Bladder microvascular endothelial cell (primary cell): ENCODE data around the gene PRLHR. TPM values are rescaled to one million over a fixed set of nuclear protein-coding genes. Genes with fewer than 3 reads are reported as not detected.

Experiments used
- total RNA-seq: library from RNA; depleted of rRNA; stranded (reverse); fragments of >200 nt; gene quantifications from 2 replicates; pipeline ENCODE4 v1.2.3, GENCODE V29; 2014

Gene PRLHR
- total RNA-seq = not detected in 2 replicates

DNA sequence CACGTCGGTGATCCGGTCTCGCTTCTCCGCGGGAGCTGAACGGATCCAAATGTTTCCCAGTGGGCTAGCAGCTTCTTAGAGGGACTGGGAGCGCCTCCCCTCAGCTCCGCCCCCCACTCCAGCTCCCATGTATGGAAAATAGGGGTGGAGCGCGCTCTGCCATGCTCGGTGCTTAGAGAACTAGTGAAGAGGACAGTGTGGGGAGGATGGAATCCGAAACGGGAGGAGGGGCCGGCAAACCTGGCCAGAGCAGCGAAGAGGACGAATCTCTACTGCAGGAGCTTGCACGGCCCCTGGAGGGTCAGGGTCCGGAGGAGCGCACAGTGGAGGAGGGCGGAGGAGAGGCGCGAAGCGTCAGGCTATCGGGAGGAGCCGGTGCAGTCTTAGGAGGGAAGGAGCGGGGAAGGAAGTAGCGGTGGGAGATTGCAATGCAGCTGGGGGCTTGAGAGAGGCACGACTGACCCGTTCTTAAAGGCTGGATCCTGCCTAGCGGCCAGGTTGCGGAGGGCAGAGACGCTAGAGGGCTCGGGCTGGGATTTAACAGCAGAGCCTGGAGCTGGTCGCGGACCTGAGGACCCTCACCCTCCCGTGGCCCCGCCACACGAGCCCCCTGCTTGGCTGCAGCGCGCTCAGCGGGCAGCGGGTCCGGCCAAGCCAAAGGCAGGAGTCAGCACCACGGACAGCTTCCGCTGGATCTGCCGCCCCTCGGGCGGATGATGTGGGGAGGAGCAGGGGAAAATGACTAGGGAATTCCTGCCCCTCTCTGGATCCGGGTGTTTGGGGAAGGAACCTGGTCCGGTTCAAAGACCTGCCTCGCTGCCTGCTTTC is at the start of gene PRLHR:
PRLHR (minus strand) TSS at position 51 of the 828 bp plus-strand sequence. CDS start 404 bp downstream, outside the sequence.

Other genes starting within 250 kb of the PRLHR start
- 13.8 and 38.1 TPM in 2 replicates for gene CACUL1, start 159.3 kb upstream of the PRLHR start, total RNA-seq